Measurements from ENCODE around the gene DIS3L2. TPM values are rescaled to one million over a fixed set of nuclear protein-coding genes. Genes with fewer than 3 reads are reported as not detected.
"Not testable (repeated sequence)": the region's sequence is repeated elsewhere in the genome, so short reads cannot be mapped to it uniquely, and the experiment has no call there.

DIS3L2 gene
- total RNA-seq, 2 donors from 2014 or later = 21.6 to 30.2 TPM

GRCh38 chr2:232385058-232385457, 423.5 kb downstream of the DIS3L2 start:
- H3K9me3 Mint-ChIP-seq; H3K4me1 Mint-ChIP-seq; H3K4me3 Mint-ChIP-seq; H3K36me3 Mint-ChIP-seq (ENCODE audit: low read depth); ATAC-seq (replicated peaks); H3K27ac Mint-ChIP-seq: not testable (repeated sequence)
- peaks cover 46% of the 10 kb centered on the region for H3K27me3 Mint-ChIP-seq

DNA sequence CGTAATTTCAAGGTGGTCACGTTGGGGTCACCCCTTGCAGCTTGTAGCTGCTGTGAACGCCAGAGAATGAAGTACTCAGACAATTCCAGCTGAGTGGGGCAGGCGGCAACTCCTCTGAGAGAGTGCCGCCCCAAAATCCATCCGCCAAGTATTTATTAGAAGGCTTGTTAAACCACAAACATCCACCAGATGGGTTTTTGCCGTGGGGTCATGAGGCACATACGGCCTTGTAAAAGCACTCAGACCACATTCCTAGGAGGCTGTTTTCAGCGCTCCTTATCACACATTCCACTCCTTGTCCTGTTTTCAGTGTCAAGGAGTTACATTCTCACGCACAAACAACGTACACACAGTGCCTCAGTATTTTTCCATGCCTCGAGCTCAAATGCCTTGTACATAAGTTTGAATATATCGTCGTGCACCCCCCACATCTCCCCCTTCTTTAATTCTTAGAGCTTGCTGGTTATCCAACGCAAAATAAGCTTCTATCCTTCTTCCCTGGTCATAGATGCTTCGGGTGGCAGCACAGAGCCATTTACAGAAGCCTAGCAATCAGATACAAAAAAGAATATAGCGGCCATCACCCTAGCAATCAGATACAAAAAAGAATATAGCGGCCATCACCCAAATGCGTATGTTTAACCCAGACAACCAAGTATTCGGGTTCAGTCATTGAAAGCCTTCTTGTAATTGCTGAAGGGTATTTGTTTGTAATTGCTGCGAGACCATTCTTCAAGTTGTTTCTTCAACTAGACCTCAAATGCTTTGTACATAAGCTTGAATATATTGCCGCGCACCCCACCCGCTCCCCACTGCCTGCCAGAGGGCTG, 424.4 kb downstream of the DIS3L2 start:
- ATAC-seq (replicated peaks) = no peak
- Mint-ChIP-seq H3K27me3 (peaks cover 49% of the 10 kb centered on the region), H3K4me1 (no peaks in the 10 kb centered on the region)

GRCh38 chr2:232386490-232386739, 424.9 kb downstream of the DIS3L2 start:
- ATAC-seq (replicated peaks) = no peak
- no peaks in the 10 kb centered on the region for H3K36me3 Mint-ChIP-seq (ENCODE audit: low read depth)
- no peak overlapping the region for H3K4me3 Mint-ChIP-seq
- no peaks in the 10 kb centered on the region for H3K4me1 Mint-ChIP-seq
- H3K27me3 Mint-ChIP-seq = peaks cover 51% of the 10 kb centered on the region
- H3K27ac Mint-ChIP-seq = no peak overlapping the region
- no peaks in the 10 kb centered on the region for H3K9me3 Mint-ChIP-seq

More for the DNA sequence above, 424.4 kb downstream of the DIS3L2 start:
- H3K4me3 Mint-ChIP-seq = no peak overlapping the region
- H3K36me3 Mint-ChIP-seq (ENCODE audit: low read depth) = no peaks in the 10 kb centered on the region
- no peak overlapping the region for H3K27ac Mint-ChIP-seq
- H3K9me3 Mint-ChIP-seq = no peaks in the 10 kb centered on the region

Other genes starting within 250 kb of the DIS3L2 start
- 10 to 100 TPM; 20.4 to 28.9 TPM for gene PDE6D, start 180.4 kb upstream of the DIS3L2 start, total RNA-seq
- 10 to 100 TPM; 41.5 to 47.8 TPM for gene COPS7B, start 175.3 kb upstream of the DIS3L2 start, total RNA-seq
- not detected for gene NPPC, start 35.3 kb upstream of the DIS3L2 start, total RNA-seq